ENCODE results near the gene RCAN3. TPM values are rescaled to one million over a fixed set of nuclear protein-coding genes. Genes with fewer than 3 reads are reported as not detected.
"Not testable (repeated sequence)": the region's sequence is repeated elsewhere in the genome, so short reads cannot be mapped to it uniquely, and the experiment has no call there.

RCAN3 gene
- total RNA-seq, 4 donors from 2014 or later = 2.6 to 22.1 (median 7.3) TPM

- H3K27me3 ChIP-seq = no peaks in the 10 kb centered on the region
- H3K4me3 ChIP-seq = no peak overlapping the region
- no peaks in the 10 kb centered on the region for H3K9me3 ChIP-seq
- DNase-seq = no peak
- no peaks in the 10 kb centered on the region for H3K36me3 ChIP-seq
- no peak overlapping the region for H3K27ac ChIP-seq
- H3K4me1 ChIP-seq = no peaks in the 10 kb centered on the region
- TF ChIP-seq CTCF (IDR thresholded peaks at IDR 0.05) (no peak), POLR2A (IDR thresholded peaks at IDR 0.05) (no peak)
- intact Hi-C loops (cut with DNase I; ENCODE audit: low total_unique reads) = no loop called here
These were observed 18.4 kb upstream of the RCAN3 start for GRCh38 chr1:24484199-24484598.

- TF ChIP-seq POLR2A (IDR thresholded peaks at IDR 0.05) (no peak), CTCF (IDR thresholded peaks at IDR 0.05) (no peak)
- intact Hi-C loops (cut with DNase I; ENCODE audit: low total_unique reads) = no loop called here
- no peak overlapping the region for H3K27ac ChIP-seq
- no peaks in the 10 kb centered on the region for H3K27me3 ChIP-seq
- no peak overlapping the region for H3K4me3 ChIP-seq
- no peaks in the 10 kb centered on the region for H3K9me3 ChIP-seq
- H3K4me1 ChIP-seq = no peaks in the 10 kb centered on the region
- no peaks in the 10 kb centered on the region for H3K36me3 ChIP-seq
- no peak for DNase-seq
These were observed 16.1 kb upstream of the RCAN3 start for GRCh38 chr1:24486331-24487065.

- H3K36me3 ChIP-seq = no peaks in the 10 kb centered on the region
- H3K27ac ChIP-seq = no peak overlapping the region
- H3K4me1 ChIP-seq = no peaks in the 10 kb centered on the region
- H3K4me3 ChIP-seq = no peak overlapping the region
- no peaks in the 10 kb centered on the region for H3K9me3 ChIP-seq
- DNase-seq = no peak
- intact Hi-C loops (cut with DNase I; ENCODE audit: low total_unique reads) = no loop called here
- no peak for TF ChIP-seq CTCF (IDR thresholded peaks at IDR 0.05)
- no peak for TF ChIP-seq POLR2A (IDR thresholded peaks at IDR 0.05)
- no peaks in the 10 kb centered on the region for H3K27me3 ChIP-seq
These were observed 15.2 kb upstream of the RCAN3 start for GRCh38 chr1:24487455-24487854.

GRCh38 chr1:24488159-24488558, 14.5 kb upstream of the RCAN3 start:
- H3K9me3 ChIP-seq; H3K36me3 ChIP-seq; H3K27me3 ChIP-seq; H3K27ac ChIP-seq; H3K4me3 ChIP-seq; intact Hi-C loops (cut with DNase I; ENCODE audit: low total_unique reads); H3K4me1 ChIP-seq; DNase-seq: not testable (repeated sequence)

- TF ChIP-seq POLR2A (IDR thresholded peaks at IDR 0.05) (no peak), CTCF (IDR thresholded peaks at IDR 0.05) (no peak)
- DNase-seq = no peak
- H3K4me3 ChIP-seq = no peak overlapping the region
- no peak overlapping the region for H3K27ac ChIP-seq
- no peaks in the 10 kb centered on the region for H3K27me3 ChIP-seq
- intact Hi-C loops (cut with DNase I; ENCODE audit: low total_unique reads) = no loop called here
- H3K36me3 ChIP-seq = no peaks in the 10 kb centered on the region
- no peaks in the 10 kb centered on the region for H3K4me1 ChIP-seq
- H3K9me3 ChIP-seq = no peaks in the 10 kb centered on the region
These were observed 13.0 kb upstream of the RCAN3 start for GRCh38 chr1:24489674-24490073.

All from uterus (tissue), 4 donors.